GM18858 (cell line): ENCODE measurements around the gene DCC.
"Not testable (repeated sequence)": the region's sequence is repeated elsewhere in the genome, so short reads cannot be mapped to it uniquely, and the experiment has no call there.

Experiments used
- ATAC-seq: cut with Tn5 transposase; IDR thresholded peaks from one replicate; pipeline ENCODE4 v1.9.1; 2021; ENCODE audit not compliant: unreplicated experiment

DCC gene

DNA sequence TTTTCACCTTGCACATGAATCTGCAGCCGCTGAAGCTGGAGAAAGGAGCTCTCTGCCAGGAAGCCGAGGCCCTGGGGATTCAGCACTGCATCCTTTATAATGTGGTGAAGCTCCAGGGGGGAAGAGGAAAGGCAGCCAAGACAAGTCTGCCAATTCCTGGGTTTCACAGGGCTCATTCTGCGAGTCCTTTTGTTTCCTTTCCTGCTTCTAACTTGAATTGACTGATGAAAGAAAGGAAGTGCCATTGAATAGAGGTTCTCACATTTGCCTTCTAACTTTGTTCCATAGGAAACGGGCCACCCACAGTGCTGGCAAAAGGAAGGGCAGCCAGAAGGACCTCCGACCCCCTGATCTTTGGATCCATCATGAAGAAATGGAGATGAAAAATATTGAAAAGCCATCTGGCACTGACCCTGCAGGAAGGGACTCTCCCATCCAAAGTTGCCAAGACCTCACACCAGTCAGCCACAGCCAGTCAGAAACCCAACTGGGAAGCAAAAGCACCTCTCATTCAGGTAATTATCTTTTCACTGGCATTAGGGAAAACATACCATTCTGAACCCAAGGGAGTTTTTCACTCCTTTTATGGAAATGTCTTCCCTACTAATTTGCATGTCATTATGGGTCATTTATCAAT lies 1119.1 kb downstream of the DCC start:
- ATAC-seq: no peak

DNA sequence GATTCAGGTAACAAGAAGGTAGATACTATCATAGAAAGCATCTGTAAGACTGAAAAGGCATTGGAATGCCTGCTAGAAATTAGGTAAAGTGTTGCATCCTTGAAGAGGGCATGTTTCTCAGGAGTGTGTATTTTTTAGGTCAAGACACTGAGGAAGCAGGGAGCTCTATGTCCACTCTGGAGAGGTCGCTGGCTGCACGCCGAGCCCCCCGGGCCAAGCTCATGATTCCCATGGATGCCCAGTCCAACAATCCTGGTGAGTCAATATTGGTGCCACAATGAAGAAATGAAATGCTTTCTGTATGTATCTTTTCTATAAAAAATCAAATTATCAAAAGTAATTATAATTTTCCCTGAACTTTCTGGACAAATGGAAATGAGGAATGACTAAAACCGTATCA lies 1127.8 kb downstream of the DCC start:
- no peak for ATAC-seq

DNA sequence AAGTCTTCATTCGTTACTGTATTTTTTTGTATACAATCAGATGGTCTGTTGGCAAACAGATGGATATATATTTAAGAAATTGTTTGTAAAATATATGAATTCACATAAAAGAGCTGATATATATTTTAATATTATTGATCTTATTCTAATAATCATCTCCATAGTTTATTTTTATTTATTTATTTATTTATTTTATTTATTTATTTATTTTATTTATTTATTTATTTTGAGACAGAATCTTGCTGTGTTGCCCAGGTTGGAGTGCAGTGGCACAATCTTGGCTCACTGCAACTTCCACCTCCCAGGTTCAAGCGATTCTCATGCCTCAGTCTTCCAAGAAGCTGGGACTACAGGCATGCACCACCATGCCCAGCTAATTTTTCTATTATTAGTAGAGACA lies 1128.2 kb downstream of the DCC start:
- not testable (repeated sequence) for ATAC-seq

DNA sequence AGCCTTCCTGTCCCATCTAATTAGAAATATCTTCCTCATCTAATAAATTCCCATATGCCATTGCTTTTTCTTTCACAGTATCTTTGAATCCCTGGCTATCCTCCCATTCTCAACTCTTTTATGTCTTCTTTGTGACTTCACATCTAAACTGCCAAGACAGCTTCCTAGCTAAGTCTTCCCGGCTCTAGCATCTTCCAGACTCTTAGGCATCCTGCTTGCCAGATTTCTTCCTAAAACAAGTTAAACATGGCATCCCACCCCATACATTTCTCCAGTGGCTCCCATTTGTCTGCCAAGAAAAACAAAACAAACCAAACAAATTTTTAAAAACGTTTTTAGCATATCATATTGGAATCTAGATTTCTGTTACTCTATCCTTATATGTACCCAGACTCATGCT lies 1132.5 kb downstream of the DCC start:
- no peak for ATAC-seq

DNA sequence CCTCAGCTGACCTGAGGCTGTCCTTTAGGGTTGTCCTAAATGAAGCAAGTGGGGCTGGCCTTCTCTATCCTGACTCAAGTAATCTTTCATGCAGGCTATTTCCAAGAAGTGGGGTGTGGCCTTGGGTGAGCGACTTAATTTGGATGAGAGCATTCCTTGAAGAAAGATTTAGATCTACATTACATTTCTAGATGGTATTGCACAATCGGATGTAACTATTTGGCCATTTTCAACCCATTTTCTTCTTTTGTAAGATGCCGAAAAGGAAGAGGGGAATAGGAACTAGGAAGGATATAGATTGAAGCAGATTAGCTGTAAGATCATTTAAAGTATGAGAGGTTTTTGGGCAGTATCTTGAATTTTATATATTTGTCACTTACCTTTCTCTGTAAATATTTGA lies 1138.2 kb downstream of the DCC start:
- no peak for ATAC-seq

DNA sequence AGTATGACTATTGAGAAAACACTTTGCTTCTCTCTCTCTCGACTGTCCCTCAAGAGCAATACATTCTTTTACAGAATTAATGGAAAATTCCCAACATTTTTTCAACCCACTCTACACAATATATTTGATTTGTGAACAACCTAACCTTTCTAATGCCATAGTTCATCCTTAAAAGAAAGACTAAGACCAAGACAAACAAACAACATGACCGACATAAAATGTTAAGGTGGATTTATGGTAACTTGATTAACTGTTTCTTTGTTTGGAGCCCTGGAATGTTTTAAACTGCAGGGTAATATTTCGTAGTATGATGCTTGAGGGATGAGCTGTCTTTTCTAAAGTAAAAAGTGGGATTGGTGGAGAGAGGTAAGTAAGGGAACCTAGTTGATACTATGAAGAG lies 1146.3 kb downstream of the DCC start:
- no peak for ATAC-seq

DNA sequence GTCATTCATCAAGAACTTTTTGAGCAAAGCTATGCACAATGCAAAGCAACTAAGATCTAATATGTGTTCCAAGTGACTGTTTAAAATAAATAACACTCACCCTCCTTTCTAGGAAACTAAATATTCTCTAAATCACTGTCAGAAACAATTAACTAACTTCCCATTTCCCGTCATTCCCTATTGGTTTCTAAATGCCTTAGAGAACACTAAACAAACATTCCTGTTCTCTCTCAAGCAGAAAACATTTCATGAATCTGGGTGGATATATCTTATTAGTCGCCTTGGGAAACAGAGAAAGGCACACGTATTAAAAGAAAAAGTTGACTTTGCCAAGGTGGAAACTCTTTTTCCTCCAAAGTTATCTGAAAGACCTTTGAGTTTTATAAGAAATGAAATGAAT lies 1149.3 kb downstream of the DCC start:
- no peak for ATAC-seq

DNA sequence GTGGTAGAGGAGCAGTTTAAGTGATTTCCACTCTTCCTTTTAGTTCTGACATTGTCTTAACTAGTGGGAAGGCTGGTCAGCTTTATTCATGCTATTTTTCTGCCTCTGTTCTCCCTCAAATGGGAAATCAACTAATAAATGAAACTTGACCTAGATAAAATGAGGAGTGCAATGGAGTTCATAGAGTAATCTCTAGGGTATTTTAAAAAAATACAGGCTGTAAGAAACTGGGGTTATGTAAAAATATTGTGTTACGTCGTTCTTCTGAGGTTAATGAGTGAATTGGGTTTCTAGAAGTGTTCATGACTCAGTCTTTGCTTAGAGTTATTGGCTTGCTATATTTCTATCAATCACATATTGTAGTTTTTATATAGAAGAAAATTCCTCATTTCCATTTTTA lies 1150.0 kb downstream of the DCC start:
- no peak for ATAC-seq

DNA sequence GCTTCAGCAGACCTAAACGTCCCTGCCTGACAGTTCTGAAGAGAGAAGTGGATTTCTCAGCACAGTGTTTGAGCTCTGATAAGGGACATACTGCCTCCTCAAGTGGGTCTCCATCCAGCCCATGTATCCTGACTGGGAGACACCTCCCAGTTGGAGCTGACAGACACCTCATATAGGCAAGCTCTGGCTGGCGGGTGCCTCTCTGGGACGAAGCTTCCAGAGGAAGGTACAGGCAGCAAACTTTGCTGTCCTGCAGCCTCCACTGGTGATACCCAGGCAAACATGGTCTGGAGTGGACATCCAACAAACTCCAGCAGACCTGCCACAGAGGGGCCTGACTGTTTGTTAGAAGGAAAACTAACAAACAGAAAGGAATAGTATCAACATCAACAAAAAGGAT lies 1156.0 kb downstream of the DCC start:
- ATAC-seq: no peak

DNA sequence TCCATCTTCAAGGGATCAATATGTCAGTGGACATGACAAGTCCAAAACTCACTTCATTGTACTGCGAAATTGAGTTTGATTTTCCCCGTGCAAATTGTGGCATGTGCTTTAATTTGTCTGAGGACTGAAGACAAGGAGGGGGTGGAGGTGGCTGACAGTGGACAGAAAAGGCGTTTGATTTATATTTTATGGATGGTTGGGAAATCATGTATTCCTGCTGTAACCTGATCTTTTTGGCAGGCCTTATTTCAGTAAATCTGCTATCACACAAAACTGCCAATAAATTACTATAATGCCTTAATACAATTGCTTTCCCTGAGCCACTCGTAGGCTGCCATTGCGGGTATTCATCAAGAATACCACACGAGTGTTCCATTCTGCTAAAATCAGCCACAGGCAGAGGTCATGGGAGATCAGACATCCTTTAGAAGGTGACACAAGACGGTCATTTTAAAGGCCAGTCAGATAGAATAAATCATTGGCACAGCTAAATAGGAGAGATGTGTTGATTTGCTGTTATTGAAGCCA lies 1164.0 kb downstream of the DCC start:
- no peak for ATAC-seq

DNA sequence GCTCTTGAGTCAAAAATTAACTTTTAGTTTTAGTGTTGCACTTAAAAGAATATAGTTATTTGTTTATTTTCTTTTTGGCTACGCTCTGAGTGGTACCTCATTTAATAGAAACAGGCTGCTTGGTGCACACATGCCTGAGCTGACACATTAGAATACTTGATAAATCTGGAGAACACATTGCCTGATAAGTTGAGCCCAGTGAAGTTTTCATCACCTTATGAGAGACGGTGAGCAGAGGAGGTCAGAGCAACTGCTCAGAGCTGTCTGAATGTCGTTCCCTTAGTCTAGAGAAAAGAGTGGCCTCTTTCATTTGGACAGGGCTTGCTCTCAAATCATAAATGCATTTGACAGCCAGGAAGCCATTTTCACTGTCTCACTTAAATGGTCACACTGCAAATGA lies 1168.5 kb downstream of the DCC start:
- no peak for ATAC-seq

DNA sequence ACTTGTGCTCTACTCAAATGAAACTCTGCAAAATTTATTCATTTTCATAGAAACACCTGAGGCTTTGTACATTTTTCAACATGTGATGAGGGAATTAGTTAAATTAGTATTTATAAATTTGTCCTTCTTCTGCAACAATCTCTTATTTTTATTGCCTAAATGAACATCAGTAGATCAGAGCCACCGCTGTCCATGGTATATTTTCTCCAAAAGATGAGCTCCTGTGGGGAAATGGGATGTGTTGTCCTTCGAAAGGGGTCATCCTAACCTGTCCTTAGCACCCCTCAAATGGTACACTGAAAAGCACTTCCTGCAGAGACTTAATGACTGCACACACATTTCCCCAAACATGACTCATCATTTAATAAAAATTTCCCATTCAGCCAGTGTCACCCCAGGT lies 1169.9 kb downstream of the DCC start:
- ATAC-seq: no peak

DNA sequence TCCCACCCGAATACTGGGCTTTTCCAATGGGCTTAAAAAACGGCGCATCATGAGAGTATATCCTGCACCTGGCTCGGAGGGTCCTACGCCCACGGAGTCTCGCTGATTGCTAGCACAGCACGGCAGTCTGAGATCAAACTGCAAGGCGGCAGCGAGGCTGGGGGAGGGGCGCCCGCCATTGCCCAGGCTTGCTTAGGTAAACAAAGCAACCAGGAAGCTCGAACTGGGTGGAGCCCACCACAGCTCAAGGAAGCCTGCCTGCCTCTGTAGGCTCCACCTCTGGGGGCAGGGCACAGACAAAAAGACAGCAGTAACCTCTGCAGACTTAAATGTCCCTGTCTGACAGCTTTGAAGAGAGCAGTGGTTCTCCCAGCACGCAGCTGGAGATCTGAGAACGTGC lies 1171.7 kb downstream of the DCC start:
- ATAC-seq: not testable (repeated sequence)

DNA sequence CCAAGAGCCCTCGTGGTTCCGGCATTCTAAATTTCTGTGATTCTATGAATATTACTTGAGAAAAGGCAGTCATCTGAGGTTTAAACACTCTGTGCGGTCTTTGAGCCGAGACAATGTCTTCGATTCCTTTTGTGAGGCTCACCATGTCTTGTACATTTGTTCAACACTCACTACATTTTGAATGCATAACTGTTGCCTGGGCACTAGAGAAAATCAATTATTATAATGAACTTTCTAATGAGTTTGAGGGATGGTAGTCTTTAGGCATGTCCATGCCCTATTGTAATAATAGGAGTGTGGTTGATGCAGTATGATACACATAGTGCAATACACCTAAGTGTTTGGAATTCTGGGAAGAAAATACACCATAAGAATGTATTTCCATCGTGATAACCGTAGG lies 1181.1 kb downstream of the DCC start:
- ATAC-seq: no peak

DNA sequence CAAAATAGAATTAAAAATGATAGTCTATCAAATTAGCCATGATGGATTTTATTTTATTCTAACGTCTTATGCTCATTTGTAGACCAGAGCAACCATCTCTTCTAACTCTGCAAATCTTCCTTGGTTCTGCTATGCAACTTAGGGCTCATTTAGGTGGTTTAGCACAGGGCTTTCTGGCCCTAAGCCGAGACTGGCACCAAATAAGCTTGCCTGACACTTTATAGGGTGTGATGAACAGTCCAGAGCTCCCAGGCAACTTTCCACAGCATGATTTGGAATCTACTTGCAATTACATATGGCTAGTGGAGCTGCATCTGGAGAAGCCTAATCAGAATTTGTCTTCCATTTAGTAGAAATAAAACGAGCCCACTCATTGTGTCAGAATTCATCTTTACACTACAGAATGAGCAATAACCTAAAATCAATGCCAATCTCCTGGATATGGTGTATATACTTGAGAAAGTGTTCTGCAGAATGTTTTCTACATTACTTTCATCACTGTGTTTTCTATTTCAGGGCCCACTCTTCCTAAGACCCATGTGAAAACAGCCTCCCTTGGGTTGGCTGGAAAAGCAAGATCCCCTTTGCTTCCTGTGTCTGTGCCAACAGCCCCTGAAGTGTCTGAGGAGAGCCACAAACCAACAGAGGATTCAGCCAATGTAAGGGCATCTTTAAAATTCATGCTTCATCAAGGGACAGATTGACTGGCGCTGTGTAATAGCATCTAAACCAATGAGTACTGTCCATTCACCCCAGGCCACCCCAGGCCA lies 1186.3 kb downstream of the DCC start:
- ATAC-seq: no peak

DNA sequence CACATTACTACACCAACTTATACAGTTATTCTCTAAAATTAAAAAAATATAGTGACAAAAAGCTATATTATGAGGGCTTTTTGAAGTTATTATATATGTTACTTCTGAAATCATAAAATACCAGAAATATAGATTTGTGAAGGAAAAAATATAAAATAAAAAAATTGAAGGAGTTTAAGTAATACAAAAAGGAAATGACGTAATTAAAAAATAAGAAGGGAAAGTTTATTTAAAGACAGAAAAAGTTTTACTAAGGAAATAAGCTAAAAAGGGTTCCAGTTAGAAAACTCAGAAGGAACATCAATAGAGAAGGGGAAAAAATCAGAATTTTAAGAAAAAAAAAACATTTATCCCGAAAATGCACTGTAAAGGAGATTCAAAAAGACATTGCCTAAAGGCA lies 1187.4 kb downstream of the DCC start:
- ATAC-seq: no peak

DNA sequence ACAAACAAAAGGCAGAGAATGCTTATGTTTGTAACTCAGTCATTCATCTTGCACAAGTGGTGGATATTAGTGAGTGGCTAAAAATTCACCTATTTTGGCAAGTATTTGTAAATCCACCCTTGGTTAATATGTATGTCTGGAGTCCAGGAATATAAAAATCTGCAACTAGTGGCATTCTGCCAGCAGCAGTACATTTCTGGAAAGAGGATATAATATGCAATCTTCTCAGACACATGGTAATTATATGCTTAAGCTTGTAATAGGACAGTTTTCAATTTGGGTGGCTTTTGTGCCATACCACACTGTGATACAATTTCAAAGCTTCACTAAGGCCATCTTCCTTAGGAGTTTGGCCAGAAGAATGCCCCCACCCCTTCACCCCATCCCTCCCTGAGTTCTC lies 1191.2 kb downstream of the DCC start:
- no peak for ATAC-seq

DNA sequence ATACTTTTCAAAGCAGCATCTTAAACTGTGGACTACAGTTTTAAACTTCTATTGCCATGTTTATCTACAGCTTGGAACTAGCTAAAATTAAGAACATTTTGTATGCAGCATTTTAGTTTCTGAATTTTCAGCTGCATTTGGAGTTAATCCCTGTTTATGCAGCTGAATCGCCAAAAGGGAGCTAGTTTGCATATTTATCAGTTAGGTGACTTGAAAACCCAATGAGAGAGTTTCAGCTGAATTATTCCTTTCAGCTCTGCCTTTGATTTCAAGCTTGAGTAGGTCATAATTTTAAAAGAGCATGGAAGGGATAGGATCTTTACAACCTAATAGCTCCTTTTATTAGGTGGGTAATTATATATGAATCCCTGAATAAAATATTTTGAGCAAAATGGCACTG lies 1191.9 kb downstream of the DCC start:
- no peak for ATAC-seq

DNA sequence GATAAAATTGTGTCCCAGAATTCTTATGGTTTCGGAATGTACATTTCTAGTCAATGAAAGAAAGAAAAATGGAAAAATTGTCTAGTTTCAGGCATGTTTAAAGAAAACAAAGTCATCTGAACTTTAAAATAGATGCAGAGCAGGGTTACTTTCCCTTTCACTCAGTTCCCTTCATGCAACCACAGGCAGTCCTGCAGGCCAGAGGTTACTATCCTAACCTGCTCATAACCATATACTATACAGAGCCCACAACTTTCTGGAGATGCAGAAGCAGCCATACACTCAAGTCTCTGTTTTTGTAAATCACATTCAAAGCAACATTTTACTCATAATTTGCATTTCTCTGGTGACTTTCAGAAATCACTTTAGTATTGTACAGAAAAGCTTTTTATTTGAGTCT lies 1194.2 kb downstream of the DCC start:
- no peak for ATAC-seq

DNA sequence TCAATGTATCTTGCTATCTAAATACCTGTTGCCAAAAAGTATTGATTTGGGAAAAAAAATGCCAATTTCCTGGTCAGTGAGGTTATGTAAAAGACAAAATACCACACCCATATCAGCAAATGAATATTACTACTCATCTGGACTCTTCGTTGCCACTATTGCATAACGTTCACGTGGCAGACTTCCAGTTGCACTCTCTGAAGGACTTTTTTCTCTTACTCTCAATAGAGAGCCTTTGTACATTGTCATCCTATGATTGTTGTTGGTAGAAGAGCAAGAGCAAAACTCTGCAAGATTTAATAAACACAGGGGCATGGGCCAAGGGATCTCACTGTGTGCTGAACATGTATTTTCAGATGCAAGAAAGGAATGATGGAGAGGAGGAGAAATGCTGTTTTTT lies 1194.7 kb downstream of the DCC start:
- no peak for ATAC-seq

DNA sequence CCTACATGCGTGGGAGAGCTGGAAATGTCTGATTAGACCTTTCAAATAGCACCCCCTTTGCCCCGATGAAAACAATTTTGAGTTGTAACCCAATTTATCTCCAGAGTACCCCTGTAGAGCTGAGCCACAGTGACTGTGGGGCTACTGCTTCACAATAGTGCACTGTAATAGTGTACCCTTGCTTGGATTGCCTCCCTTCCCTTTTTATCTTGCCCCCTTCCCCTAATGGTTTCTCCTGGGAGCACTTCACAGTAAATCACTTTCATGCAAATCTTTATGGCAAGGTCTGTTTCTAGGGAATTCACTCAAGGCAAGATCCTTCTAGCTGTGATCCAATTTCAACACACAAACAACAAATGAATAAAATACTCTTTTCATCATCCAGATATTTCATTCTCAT lies 1196.9 kb downstream of the DCC start:
- ATAC-seq: no peak

DNA sequence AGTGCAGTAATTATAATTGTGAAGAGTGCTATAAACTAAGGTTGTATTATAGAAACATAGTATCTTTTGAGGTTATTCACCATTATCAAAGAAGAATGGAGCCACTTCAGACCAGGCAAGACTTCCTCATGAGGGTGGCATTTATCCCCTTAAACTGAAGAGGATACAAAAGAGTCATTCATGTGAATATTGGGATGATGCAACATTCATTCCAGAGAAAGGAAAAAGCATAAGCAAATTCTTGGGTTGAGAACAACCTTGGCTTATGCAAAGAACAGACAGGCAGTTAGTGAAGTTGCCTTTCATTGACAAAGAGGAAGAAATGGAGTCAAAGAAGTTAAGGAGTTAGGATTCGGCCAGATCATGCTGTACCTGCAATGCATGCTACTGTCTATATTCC lies 1201.9 kb downstream of the DCC start:
- ATAC-seq: no peak

DNA sequence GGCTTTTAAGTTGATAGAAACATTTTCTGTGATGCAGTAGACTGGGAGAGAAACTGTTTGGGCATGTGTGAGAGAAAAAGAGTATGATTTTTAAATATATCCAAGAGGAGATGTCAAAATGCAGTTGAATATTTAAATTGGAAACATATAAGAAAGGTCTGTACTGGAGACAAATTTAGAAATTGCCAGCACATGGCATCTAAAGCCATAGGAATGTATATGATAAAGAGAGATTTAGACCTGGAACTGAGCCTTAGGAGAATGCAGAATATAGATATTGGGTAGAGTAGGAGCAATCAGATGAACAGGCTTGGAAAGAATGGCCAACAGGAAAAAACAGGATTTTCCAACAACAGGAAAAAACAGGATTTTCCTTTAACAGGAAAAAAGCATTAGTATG lies 1203.7 kb downstream of the DCC start:
- no peak for ATAC-seq
